GM12878 (cell line): ENCODE data around the gene CTSC. TPM values are rescaled to one million over a fixed set of nuclear protein-coding genes. Genes with fewer than 3 reads are reported as not detected.

Source experiments
- CBFB ChIP-seq: IDR thresholded peaks from 2 replicates; pipeline ENCODE4 v1.6.1; 2016; ENCODE audit warnings: antibody characterized with exemption, low read depth
- CHD4 ChIP-seq: fragments of 200-600 bp; sonication (generic); IDR thresholded peaks from 2 replicates; pipeline ENCODE4 v1.6.1; 2016; ENCODE audit warnings: mild to moderate bottlenecking
- DPF2 ChIP-seq: fragments of 450-650 bp; IDR thresholded peaks from 2 replicates; pipeline ENCODE4 v1.6.1; 2017; ENCODE audit warnings: mild to moderate bottlenecking
- FOXM1 ChIP-seq: IDR thresholded peaks from 2 replicates; pipeline ENCODE4 v1.6.1; 2012; ENCODE audit warnings: low read depth, mild to moderate bottlenecking, inconsistent platforms, low read length, moderate library complexity
- GABPA ChIP-seq: IDR thresholded peaks from 2 replicates; pipeline ENCODE4 v1.6.1; 2014; ENCODE audit warnings: antibody characterized with exemption, low read depth, mild to moderate bottlenecking, inconsistent platforms
- IKZF1 ChIP-seq: fragments of 450-650 bp; conservative IDR thresholded peaks from 2 replicates; pipeline ENCODE4 v1.6.1; 2017; ENCODE audit warnings: antibody characterized with exemption, mild to moderate bottlenecking
- MYB ChIP-seq: fragments of 150-350 bp; IDR thresholded peaks from 2 replicates; pipeline ENCODE4 v1.6.1; 2014; ENCODE audit warnings: mild to moderate bottlenecking, low read depth, low read length, borderline replicate concordance
- NBN ChIP-seq: fragments of 450-650 bp; IDR thresholded peaks from 2 replicates; pipeline ENCODE4 v1.6.1; 2016
- SMC3 ChIP-seq: IDR thresholded peaks from 2 replicates; pipeline ENCODE4 v1.6.1; 2011; ENCODE audit warnings: low read length, improper control_type of control experiment, borderline replicate concordance
- TCF3 ChIP-seq: IDR thresholded peaks from 2 replicates; pipeline ENCODE4 v1.6.1; 2012; ENCODE audit warnings: low read depth, mild to moderate bottlenecking, low read length, borderline replicate concordance; ENCODE audit not compliant: insufficient read depth
- ZNF274 ChIP-seq: IDR thresholded peaks from one replicate; pipeline ENCODE4 v1.8.0; 2011; ENCODE audit not compliant: insufficient read length, insufficient read depth
- ZNF622 ChIP-seq: fragments of 450-650 bp; IDR thresholded peaks from 2 replicates; pipeline ENCODE4 v1.6.1; 2017; ENCODE audit warnings: mild to moderate bottlenecking, inconsistent platforms
- polyA plus RNA-seq, 11 experiments: library from polyadenylated mRNA; depleted of rRNA in 4 of 11; unstranded in 6 of 11; stranded (reverse) in 5 of 11; fragments of >200 nt; fragmentation: Nextera tagmentation in 4 of 11; fragmentation: Illumina TruSeq in 1 of 11; extraction: Ambion mirVana in 4 of 11; extraction: Trizol in 1 of 11; gene quantifications; 1 replicate in 1 of 11; 2 replicates in 10 of 11; pipeline versions ENCODE4 v1.2.1 to v1.2.3, GENCODE V29; 2011 to 2016; ENCODE audit warnings: inconsistent platforms in 2 of 11, missing spikeins in 2 of 11, low read depth in 1 of 11
- total RNA-seq, 4 experiments: library from RNA; depleted of rRNA in 3 of 4; stranded (reverse); fragments of >200 nt in 3 of 4; fragmentation: Illumina TruSeq in 1 of 4; extraction: Trizol in 1 of 4; gene quantifications; 2 replicates each; pipeline versions ENCODE4 v1.2.1 to v1.2.3, GENCODE V29; 2013 to 2021
- TF ChIP-seq, protein P1 (sequence below): IDR thresholded peaks from 2 replicates; pipeline ENCODE4 v1.6.1; 2012; ENCODE audit warnings: low read depth, low read length, improper control_type of control experiment
- TF ChIP-seq, protein P2 (sequence below): IDR thresholded peaks from 2 replicates; pipeline ENCODE4 v1.6.1; 2012; ENCODE audit warnings: improper control_type of control experiment, low read depth, low read length; ENCODE audit not compliant: insufficient replicate concordance
- TF ChIP-seq, protein P3 (sequence below): fragments of 450-650 bp; IDR thresholded peaks from 2 replicates; pipeline ENCODE4 v1.6.1; 2016; ENCODE audit warnings: mild to moderate bottlenecking
- TF ChIP-seq, protein P4 (sequence below): fragments of 450-650 bp; IDR thresholded peaks from 2 replicates; pipeline ENCODE4 v1.6.1; 2017; ENCODE audit warnings: low read depth, mild to moderate bottlenecking, moderate library complexity
- TF ChIP-seq, protein P5 (sequence below): fragments of 150-350 bp; IDR thresholded peaks from 2 replicates; pipeline ENCODE4 v1.6.1; 2014; ENCODE audit warnings: mild to moderate bottlenecking, low read depth, low read length

Gene CTSC
- total and polyA plus RNA-seq, 10 of the 15 experiments (the other 5 are each of a cell fraction or from before 2014, with no cell fraction given), result 289 to 1,123 (median 430) TPM

DNA sequence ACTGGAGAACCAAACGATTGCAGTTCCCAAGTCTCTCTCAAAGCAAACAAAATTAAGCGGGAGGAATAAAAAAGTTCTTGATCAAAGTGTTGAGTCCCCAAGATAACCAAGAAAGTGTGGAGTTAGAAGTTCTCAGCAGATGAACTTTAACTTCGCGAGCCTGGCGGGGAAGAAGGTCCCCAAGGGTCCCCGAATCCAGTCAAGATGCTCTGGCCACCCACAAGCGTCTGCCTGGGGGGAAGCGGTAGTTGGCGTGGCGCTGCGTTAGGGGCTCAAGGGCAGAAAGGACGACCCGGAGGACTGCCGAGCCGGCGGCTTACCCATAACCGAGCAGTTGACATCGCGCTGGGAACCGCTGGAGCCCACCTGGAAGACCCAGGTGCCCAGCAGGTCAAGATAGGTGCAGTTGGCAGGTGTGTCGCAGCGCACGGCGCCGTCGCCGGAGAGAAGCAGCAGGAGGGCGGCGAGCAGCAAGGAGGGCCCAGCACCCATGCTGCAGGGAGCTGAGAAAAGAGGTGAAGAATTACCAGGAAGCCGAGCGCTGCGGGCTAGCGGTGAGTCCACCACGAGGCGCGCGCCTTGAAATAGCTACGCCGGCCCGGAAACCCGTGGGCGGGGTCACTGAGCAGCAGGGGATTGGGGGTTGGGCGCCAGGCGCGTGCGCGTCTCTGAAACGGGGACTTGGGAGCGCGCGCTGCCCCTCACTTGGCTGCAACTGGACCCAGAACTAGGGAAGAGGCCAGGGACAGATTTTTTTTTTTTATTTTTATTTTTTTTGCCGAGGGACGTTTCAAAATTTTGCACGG lies at the start of gene CTSC (continued):
- peak; percentile 78; the same call in 1 of the 2 replicates for TF ChIP-seq DPF2
- no peak for TF ChIP-seq MYB
- TF ChIP-seq, protein P1, sequence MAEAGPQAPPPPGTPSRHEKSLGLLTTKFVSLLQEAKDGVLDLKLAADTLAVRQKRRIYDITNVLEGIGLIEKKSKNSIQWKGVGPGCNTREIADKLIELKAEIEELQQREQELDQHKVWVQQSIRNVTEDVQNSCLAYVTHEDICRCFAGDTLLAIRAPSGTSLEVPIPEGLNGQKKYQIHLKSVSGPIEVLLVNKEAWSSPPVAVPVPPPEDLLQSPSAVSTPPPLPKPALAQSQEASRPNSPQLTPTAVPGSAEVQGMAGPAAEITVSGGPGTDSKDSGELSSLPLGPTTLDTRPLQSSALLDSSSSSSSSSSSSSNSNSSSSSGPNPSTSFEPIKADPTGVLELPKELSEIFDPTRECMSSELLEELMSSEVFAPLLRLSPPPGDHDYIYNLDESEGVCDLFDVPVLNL, result peak; percentile 51; the same call in 1 of the 2 replicates
- peak; percentile 96 for TF ChIP-seq CBFB
- TF ChIP-seq, protein P2, sequence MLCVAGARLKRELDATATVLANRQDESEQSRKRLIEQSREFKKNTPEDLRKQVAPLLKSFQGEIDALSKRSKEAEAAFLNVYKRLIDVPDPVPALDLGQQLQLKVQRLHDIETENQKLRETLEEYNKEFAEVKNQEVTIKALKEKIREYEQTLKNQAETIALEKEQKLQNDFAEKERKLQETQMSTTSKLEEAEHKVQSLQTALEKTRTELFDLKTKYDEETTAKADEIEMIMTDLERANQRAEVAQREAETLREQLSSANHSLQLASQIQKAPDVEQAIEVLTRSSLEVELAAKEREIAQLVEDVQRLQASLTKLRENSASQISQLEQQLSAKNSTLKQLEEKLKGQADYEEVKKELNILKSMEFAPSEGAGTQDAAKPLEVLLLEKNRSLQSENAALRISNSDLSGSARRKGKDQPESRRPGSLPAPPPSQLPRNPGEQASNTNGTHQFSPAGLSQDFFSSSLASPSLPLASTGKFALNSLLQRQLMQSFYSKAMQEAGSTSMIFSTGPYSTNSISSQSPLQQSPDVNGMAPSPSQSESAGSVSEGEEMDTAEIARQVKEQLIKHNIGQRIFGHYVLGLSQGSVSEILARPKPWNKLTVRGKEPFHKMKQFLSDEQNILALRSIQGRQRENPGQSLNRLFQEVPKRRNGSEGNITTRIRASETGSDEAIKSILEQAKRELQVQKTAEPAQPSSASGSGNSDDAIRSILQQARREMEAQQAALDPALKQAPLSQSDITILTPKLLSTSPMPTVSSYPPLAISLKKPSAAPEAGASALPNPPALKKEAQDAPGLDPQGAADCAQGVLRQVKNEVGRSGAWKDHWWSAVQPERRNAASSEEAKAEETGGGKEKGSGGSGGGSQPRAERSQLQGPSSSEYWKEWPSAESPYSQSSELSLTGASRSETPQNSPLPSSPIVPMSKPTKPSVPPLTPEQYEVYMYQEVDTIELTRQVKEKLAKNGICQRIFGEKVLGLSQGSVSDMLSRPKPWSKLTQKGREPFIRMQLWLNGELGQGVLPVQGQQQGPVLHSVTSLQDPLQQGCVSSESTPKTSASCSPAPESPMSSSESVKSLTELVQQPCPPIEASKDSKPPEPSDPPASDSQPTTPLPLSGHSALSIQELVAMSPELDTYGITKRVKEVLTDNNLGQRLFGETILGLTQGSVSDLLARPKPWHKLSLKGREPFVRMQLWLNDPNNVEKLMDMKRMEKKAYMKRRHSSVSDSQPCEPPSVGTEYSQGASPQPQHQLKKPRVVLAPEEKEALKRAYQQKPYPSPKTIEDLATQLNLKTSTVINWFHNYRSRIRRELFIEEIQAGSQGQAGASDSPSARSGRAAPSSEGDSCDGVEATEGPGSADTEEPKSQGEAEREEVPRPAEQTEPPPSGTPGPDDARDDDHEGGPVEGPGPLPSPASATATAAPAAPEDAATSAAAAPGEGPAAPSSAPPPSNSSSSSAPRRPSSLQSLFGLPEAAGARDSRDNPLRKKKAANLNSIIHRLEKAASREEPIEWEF, result no peak
- TF ChIP-seq, protein P3, sequence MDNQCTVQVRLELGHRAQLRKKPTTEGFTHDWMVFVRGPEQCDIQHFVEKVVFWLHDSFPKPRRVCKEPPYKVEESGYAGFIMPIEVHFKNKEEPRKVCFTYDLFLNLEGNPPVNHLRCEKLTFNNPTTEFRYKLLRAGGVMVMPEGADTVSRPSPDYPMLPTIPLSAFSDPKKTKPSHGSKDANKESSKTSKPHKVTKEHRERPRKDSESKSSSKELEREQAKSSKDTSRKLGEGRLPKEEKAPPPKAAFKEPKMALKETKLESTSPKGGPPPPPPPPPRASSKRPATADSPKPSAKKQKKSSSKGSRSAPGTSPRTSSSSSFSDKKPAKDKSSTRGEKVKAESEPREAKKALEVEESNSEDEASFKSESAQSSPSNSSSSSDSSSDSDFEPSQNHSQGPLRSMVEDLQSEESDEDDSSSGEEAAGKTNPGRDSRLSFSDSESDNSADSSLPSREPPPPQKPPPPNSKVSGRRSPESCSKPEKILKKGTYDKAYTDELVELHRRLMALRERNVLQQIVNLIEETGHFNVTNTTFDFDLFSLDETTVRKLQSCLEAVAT, result peak; percentile 84
- peak; percentile 78; the same call in 1 of the 2 replicates for TF ChIP-seq FOXM1
- TF ChIP-seq, protein P4, sequence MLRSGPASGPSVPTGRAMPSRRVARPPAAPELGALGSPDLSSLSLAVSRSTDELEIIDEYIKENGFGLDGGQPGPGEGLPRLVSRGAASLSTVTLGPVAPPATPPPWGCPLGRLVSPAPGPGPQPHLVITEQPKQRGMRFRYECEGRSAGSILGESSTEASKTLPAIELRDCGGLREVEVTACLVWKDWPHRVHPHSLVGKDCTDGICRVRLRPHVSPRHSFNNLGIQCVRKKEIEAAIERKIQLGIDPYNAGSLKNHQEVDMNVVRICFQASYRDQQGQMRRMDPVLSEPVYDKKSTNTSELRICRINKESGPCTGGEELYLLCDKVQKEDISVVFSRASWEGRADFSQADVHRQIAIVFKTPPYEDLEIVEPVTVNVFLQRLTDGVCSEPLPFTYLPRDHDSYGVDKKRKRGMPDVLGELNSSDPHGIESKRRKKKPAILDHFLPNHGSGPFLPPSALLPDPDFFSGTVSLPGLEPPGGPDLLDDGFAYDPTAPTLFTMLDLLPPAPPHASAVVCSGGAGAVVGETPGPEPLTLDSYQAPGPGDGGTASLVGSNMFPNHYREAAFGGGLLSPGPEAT, result no peak
- TF ChIP-seq TCF3, result peak; percentile 85; the same call in 1 of the 2 replicates
- peak; percentile 85 for TF ChIP-seq IKZF1
- no peak for TF ChIP-seq ZNF622
- peak; percentile 58 for TF ChIP-seq GABPA
- TF ChIP-seq, protein P5, sequence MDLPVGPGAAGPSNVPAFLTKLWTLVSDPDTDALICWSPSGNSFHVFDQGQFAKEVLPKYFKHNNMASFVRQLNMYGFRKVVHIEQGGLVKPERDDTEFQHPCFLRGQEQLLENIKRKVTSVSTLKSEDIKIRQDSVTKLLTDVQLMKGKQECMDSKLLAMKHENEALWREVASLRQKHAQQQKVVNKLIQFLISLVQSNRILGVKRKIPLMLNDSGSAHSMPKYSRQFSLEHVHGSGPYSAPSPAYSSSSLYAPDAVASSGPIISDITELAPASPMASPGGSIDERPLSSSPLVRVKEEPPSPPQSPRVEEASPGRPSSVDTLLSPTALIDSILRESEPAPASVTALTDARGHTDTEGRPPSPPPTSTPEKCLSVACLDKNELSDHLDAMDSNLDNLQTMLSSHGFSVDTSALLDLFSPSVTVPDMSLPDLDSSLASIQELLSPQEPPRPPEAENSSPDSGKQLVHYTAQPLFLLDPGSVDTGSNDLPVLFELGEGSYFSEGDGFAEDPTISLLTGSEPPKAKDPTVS, result no peak
- TF ChIP-seq ZNF274, result no peak
- TF ChIP-seq CHD4, result no peak
- no peak; the same call in none of the 2 replicates for TF ChIP-seq NBN
- TF ChIP-seq SMC3, result no peak; the same call in 1 of the 2 replicates
